ENCODE results near the gene INTS14.

DNA sequence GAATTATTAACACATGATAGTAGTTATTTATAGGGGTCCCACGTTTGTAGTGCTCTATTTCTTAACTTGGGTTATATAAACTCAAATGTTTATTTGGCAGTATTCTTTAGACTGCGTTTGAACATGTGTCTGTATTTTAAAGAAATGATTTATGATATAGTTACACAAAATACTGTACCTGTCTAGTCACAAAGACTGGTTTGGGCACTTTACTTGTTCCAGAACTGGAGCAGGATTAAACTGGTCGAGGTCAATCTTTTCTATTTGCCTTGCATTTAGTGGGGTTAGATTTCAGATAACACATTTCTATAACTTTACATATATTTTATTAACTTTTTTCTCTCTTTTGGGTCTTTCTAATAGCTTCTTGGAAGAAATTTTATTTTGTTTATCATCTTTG, 41.2 kb downstream of the INTS14 start:
- TF ChIP-seq, protein P1, sequence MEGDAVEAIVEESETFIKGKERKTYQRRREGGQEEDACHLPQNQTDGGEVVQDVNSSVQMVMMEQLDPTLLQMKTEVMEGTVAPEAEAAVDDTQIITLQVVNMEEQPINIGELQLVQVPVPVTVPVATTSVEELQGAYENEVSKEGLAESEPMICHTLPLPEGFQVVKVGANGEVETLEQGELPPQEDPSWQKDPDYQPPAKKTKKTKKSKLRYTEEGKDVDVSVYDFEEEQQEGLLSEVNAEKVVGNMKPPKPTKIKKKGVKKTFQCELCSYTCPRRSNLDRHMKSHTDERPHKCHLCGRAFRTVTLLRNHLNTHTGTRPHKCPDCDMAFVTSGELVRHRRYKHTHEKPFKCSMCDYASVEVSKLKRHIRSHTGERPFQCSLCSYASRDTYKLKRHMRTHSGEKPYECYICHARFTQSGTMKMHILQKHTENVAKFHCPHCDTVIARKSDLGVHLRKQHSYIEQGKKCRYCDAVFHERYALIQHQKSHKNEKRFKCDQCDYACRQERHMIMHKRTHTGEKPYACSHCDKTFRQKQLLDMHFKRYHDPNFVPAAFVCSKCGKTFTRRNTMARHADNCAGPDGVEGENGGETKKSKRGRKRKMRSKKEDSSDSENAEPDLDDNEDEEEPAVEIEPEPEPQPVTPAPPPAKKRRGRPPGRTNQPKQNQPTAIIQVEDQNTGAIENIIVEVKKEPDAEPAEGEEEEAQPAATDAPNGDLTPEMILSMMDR (IDR thresholded peaks at IDR 0.05) = no peak
- TF ChIP-seq CREM (CRISPR knock-in tag; IDR thresholded peaks at IDR 0.05) (no peak), NFATC4 (CRISPR knock-in tag; IDR thresholded peaks at IDR 0.05) (no peak), CBFB (CRISPR knock-in tag; IDR thresholded peaks at IDR 0.05; ENCODE audit: low read depth) (no peak), ZNF232 (CRISPR knock-in tag; IDR thresholded peaks at IDR 0.05) (no peak)
